Neural cell (in vitro differentiated cells): Measurements from ENCODE around the gene GALNT11. TPM values are rescaled to one million over a fixed set of nuclear protein-coding genes. Genes with fewer than 3 reads are reported as not detected.

Source experiments
- H2AFZ ChIP-seq: fragments of 200-600, 300-800 bp; sonication (generic), shearing (Covaris generic); 2 replicates; pipeline ENCODE4 v1.6.0; 2014; ENCODE audit warnings: low read depth, mild to moderate bottlenecking, antibody characterized with exemption, low read length, moderate library complexity
- H3F3A ChIP-seq: fragments of 200-600 bp; shearing (Covaris generic); 2 replicates; pipeline ENCODE4 v1.6.1; 2016; ENCODE audit warnings: mild to moderate bottlenecking, moderate library complexity, mixed read lengths, antibody characterized with exemption, low read length; ENCODE audit not compliant: insufficient read depth, poor library complexity, severe bottlenecking
- H3K27ac ChIP-seq: fragments of 200-600, 300-800 bp; sonication (generic), shearing (Covaris generic); 2 replicates; pipeline ENCODE4 v1.5.1; 2014; ENCODE audit warnings: mild to moderate bottlenecking, low read length, moderate library complexity
- H3K27me3 ChIP-seq: fragments of 300-800, 200-600 bp; sonication (generic), shearing (Covaris generic); 2 replicates; pipeline ENCODE4 v1.6.0; 2014; ENCODE audit warnings: mild to moderate bottlenecking, low read depth, low read length, moderate library complexity; ENCODE audit not compliant: insufficient read depth
- H3K36me3 ChIP-seq: fragments of 300-800, 200-600 bp; sonication (generic), shearing (Covaris generic); 2 replicates; pipeline ENCODE4 v1.5.1; 2014; ENCODE audit warnings: mild to moderate bottlenecking, antibody characterized with exemption, low read length, moderate library complexity; ENCODE audit not compliant: insufficient read depth
- H3K4me2 ChIP-seq: fragments of 300-800, 200-600 bp; sonication (generic), shearing (Covaris generic); 2 replicates; pipeline ENCODE4 v1.6.0; 2014; ENCODE audit warnings: mild to moderate bottlenecking, low read length
- H3K4me3 ChIP-seq: fragments of 300-800, 200-600 bp; sonication (generic), shearing (Covaris generic); 2 replicates; pipeline ENCODE4 v1.5.1; 2014; ENCODE audit warnings: mild to moderate bottlenecking, low read length, moderate library complexity
- H3K79me2 ChIP-seq: fragments of 200-600 bp; shearing (Covaris generic); replicated peaks from 2 replicates; pipeline ENCODE4 v1.6.0; 2014; ENCODE audit warnings: mild to moderate bottlenecking, low read length, moderate library complexity; ENCODE audit not compliant: insufficient read depth
- H3K9ac ChIP-seq: fragments of 300-800, 200-600 bp; sonication (generic), shearing (Covaris generic); 2 replicates; pipeline ENCODE4 v1.6.1; 2016; ENCODE audit warnings: mild to moderate bottlenecking, low read length, mixed read lengths
- H3K9me2 ChIP-seq: fragments of 200-600 bp; shearing (Covaris generic); 2 replicates; pipeline ENCODE4 v1.6.1; 2016; ENCODE audit warnings: mild to moderate bottlenecking, low read length, mixed read lengths; ENCODE audit not compliant: insufficient read depth
- H3K9me3 ChIP-seq: fragments of 200-600, 300-800 bp; sonication (generic), shearing (Covaris generic); 2 replicates; pipeline ENCODE4 v1.6.1; 2016; ENCODE audit warnings: mild to moderate bottlenecking, mixed run types, low read length, moderate library complexity, mixed read lengths
- H4K20me1 ChIP-seq: fragments of 200-600 bp; shearing (Covaris generic); 2 replicates; pipeline ENCODE4 v1.6.1; 2016; ENCODE audit warnings: mild to moderate bottlenecking, mixed run types; ENCODE audit not compliant: insufficient read depth
- EP300 ChIP-seq: fragments of 450-650 bp; conservative IDR thresholded peaks from 2 replicates; pipeline ENCODE4 v1.6.1; 2014; ENCODE audit warnings: antibody characterized with exemption, mild to moderate bottlenecking, moderate library complexity; ENCODE audit not compliant: poor library complexity, severe bottlenecking
- EZH2 ChIP-seq: fragments of 200-600, 300-800 bp; shearing (Covaris generic), sonication (generic); IDR thresholded peaks from 2 replicates; pipeline ENCODE4 v1.6.1; 2014; ENCODE audit warnings: antibody characterized with exemption, low read length, borderline replicate concordance, mild to moderate bottlenecking; ENCODE audit not compliant: insufficient read depth, poor library complexity, severe bottlenecking
- MXI1 ChIP-seq: fragments of 450-650 bp; conservative IDR thresholded peaks from 2 replicates; pipeline ENCODE4 v1.6.1; 2014; ENCODE audit warnings: antibody characterized with exemption, mild to moderate bottlenecking; ENCODE audit not compliant: poor library complexity, severe bottlenecking
- POLR2AphosphoS5 ChIP-seq: IDR thresholded peaks from 2 replicates; pipeline ENCODE4 v1.6.1; 2012
- RAD21 ChIP-seq: fragments of 450-650 bp; conservative IDR thresholded peaks from 2 replicates; pipeline ENCODE4 v1.6.1; 2014; ENCODE audit warnings: antibody characterized with exemption, mild to moderate bottlenecking, moderate library complexity
- REST ChIP-seq: IDR thresholded peaks from 2 replicates; pipeline ENCODE4 v1.6.1; 2012; ENCODE audit warnings: borderline replicate concordance
- SMC3 ChIP-seq: fragments of 450-650 bp; conservative IDR thresholded peaks from 2 replicates; pipeline ENCODE4 v1.6.1; 2014; ENCODE audit warnings: antibody characterized with exemption, mild to moderate bottlenecking, moderate library complexity; ENCODE audit not compliant: poor library complexity
- TAF1 ChIP-seq: IDR thresholded peaks from 2 replicates; pipeline ENCODE4 v1.6.1; 2012; ENCODE audit warnings: low read depth
- polyA plus RNA-seq: library from polyadenylated mRNA; depleted of rRNA; stranded (reverse); fragments of >200 nt; gene quantifications from 2 replicates; pipeline ENCODE4 v1.2.3, GENCODE V29; 2014
- TF ChIP-seq, protein P1 (sequence below): fragments of 450-650 bp; IDR thresholded peaks from 2 replicates; pipeline ENCODE4 v1.5.1; 2014; ENCODE audit warnings: antibody characterized with exemption, mild to moderate bottlenecking, moderate library complexity; ENCODE audit not compliant: poor library complexity, severe bottlenecking

GALNT11 gene
- polyA plus RNA-seq, 1 donor from 2014 or later, result 118 TPM

DNA sequence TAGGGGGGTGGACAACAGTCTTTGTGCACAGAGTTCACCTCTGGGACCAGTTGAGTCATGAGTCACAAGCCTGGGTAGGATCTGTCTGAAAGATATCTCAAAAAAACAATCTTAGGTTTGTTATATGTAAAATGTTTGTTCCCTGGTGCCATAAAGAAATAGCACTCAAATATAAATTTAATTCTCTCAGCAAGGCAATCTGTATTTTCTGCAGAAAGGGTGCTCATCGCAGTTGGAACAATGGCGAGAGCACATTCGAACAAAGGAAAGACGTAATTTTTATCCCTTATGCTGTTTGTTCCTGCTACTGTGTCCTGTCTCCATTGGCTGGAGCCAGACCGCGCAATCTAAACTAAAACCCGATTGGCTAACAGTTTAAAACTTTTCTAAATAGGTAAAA, 63.7 kb downstream of the GALNT11 start (continued):
- TF ChIP-seq EP300 (no peak), EZH2 (no peak)

GRCh38 chr7:152090747-152091146, 65.3 kb downstream of the GALNT11 start:
- H3K4me3 ChIP-seq, result no peak overlapping the region
- H3F3A ChIP-seq, result no peaks in the 10 kb centered on the region
- no peaks in the 10 kb centered on the region for H3K27me3 ChIP-seq
- no peaks in the 10 kb centered on the region for H3K9me2 ChIP-seq
- TF ChIP-seq, protein P1, sequence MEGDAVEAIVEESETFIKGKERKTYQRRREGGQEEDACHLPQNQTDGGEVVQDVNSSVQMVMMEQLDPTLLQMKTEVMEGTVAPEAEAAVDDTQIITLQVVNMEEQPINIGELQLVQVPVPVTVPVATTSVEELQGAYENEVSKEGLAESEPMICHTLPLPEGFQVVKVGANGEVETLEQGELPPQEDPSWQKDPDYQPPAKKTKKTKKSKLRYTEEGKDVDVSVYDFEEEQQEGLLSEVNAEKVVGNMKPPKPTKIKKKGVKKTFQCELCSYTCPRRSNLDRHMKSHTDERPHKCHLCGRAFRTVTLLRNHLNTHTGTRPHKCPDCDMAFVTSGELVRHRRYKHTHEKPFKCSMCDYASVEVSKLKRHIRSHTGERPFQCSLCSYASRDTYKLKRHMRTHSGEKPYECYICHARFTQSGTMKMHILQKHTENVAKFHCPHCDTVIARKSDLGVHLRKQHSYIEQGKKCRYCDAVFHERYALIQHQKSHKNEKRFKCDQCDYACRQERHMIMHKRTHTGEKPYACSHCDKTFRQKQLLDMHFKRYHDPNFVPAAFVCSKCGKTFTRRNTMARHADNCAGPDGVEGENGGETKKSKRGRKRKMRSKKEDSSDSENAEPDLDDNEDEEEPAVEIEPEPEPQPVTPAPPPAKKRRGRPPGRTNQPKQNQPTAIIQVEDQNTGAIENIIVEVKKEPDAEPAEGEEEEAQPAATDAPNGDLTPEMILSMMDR, result no peak
- TF ChIP-seq RAD21 (no peak), POLR2AphosphoS5 (no peak), REST (no peak), TAF1 (no peak), MXI1 (no peak), SMC3 (no peak), EZH2 (no peak), EP300 (no peak)
- H3K4me2 ChIP-seq, result no peak overlapping the region
- no peaks in the 10 kb centered on the region for H3K9me3 ChIP-seq
- H3K79me2 ChIP-seq, result no peaks in the 10 kb centered on the region
- no peaks in the 10 kb centered on the region for H4K20me1 ChIP-seq
- H2AFZ ChIP-seq, result no peak overlapping the region
- H3K9ac ChIP-seq, result no peak overlapping the region
- H3K27ac ChIP-seq, result no peak overlapping the region
- no peaks in the 10 kb centered on the region for H3K36me3 ChIP-seq

- no peaks in the 10 kb centered on the region for H4K20me1 ChIP-seq
- no peak overlapping the region for H3K4me2 ChIP-seq
- no peak overlapping the region for H3K9ac ChIP-seq
- TF ChIP-seq MXI1 (no peak), EP300 (no peak), TAF1 (no peak), REST (no peak), SMC3 (no peak), POLR2AphosphoS5 (no peak), RAD21 (no peak), EZH2 (no peak)
- TF ChIP-seq, protein P1, result no peak
- no peaks in the 10 kb centered on the region for H3K36me3 ChIP-seq
- H3K27me3 ChIP-seq, result no peaks in the 10 kb centered on the region
- H3K9me2 ChIP-seq, result no peaks in the 10 kb centered on the region
- H3K79me2 ChIP-seq, result no peaks in the 10 kb centered on the region
- H2AFZ ChIP-seq, result no peak overlapping the region
- H3K9me3 ChIP-seq, result no peaks in the 10 kb centered on the region
- H3F3A ChIP-seq, result no peaks in the 10 kb centered on the region
- H3K27ac ChIP-seq, result no peak overlapping the region
- no peak overlapping the region for H3K4me3 ChIP-seq
Measured at GRCh38 chr7:152093717-152094116, 68.2 kb downstream of the GALNT11 start.
